Pancreas (tissue), 10 donors: ENCODE data around the gene ELMOD1. TPM values are rescaled to one million over a fixed set of nuclear protein-coding genes. Genes with fewer than 3 reads are reported as not detected.

Experiments used
- ATAC-seq, 4 donors: fragments of 200-7000 bp; cut with Tn5 transposase; one replicate each; pipeline versions ENCODE4 v1.8.0 to v1.9.1; 2020; ENCODE audit warnings: mild to moderate bottlenecking in 4 of 4, moderate library complexity in 4 of 4
- DNase-seq, 6 donors: peaks; one replicate each; pipeline ENCODE4 v3.0.0-alpha.2; 2020
- FAIRE-seq: peaks from 2 replicates; lab custom pipeline; 2012; peaks lifted over from hg19 to GRCh38; lab: Jason Lieb, UNC
- H3K27ac ChIP-seq, 4 donors: fragments of 200-600 bp; sonication (generic); 1 replicate in 3 of 4; 2 replicates in 1 of 4; pipeline versions ENCODE4 v1.5.0 to v1.8.0; 2020
- H3K27me3 ChIP-seq, 4 donors: fragments of 200-600 bp; one replicate each; pipeline ENCODE4 v1.8.0; 2021
- H3K36me3 ChIP-seq, 3 donors: fragments of 200-600 bp; sonication (generic) in 1 of 3; one replicate each; pipeline versions ENCODE4 v1.5.0 to v1.8.0; 2020 to 2021
- H3K4me1 ChIP-seq, 3 donors: fragments of 200-600 bp; one replicate each; pipeline ENCODE4 v1.8.0; 2021
- H3K4me3 ChIP-seq, 4 donors: fragments of 200-600 bp; sonication (generic) in 2 of 4; one replicate each; pipeline versions ENCODE4 v1.5.0 to v1.8.0; 2020 to 2021
- H3K9me3 ChIP-seq, 4 donors: fragments of 200-600 bp; one replicate each; pipeline ENCODE4 v1.8.0; 2021
- WGBS, 2 donors: extraction: QIAGEN DNeasy Blood & Tissue Kit; methylation state at CpG; one replicate each; pipeline ENCODE4 v1.1.7; 2013; 5-methylcytosine and 5-hydroxymethylcytosine counted together
- intact Hi-C, 3 donors: fragments of 100-400 bp; cut with DNase I; formaldehyde crosslinking; loops; one replicate each; pipeline versions ENCODE4 v1.11.1 to v1.14.2; 2022
- polyA plus RNA-seq, 2 donors: library from polyadenylated mRNA; stranded (reverse); fragments of 200-250 nt; gene quantifications; one replicate each; pipeline ENCODE4 v1.2.3, GENCODE V29; 2013
- total RNA-seq, 6 donors: library from RNA; stranded (reverse); fragmentation: NEBNext Ultra II Directional in 4 of 6; extraction: Animal tissue kit (Norgen Biotek cat#: 25700) in 4 of 6; gene quantifications; one replicate each; pipeline versions ENCODE4 v1.2.1 to v1.2.4, GENCODE V29; 2021 to 2023
- TF ChIP-seq, protein P1 (sequence below), 4 donors: fragments of 200-600 bp; sonication (generic) in 3 of 4; IDR thresholded peaks; one replicate each; pipeline versions ENCODE4 v1.5.0 to v1.8.0; 2021; ENCODE audit warnings: antibody characterized with exemption in 4 of 4
- donor health status: healthy with polysubstance abuse.
- donor health status: DM: no; HTN: no; CAD: no; lungs with moderate emphysema.
- donor health status: DM: no; HTN: no; CAD: no.
- donor health status: control.
- donor health status: control.
- donor health status: Bipolar disorder and iron deficiency.
- donor health status: DM: yes; HTN: yes; CAD: no.
- donor health status: DM: no; HTN: no; CAD: no.
- donor health status: DM: no; HTN: no; CAD: no.
- donor health status: DM: yes; HTN: yes; CAD: no.

Gene ELMOD1
- total and polyA plus RNA-seq, 8 donors: 0.09 to 0.12 TPM; not detected in 6

DNA sequence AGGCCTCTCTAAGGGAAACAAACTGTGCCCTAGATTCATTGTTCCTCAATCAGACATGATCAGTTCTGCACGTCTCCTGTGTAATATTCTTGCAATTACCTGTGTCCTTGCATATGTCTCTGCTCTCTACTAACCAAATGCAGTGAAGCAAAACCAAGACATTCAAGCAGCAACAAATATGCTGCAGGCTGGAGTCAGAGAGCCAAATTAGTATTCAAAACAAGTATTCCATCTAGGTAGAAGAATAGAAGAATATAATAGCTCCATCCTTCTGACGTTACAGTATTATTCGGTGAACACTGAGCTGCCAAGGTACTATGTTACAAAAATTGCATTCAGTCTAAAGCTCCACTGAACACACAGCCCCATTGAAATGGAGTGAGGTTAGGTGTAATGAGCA lies 69.1 kb downstream of the ELMOD1 start:
- H3K4me1 ChIP-seq: no peaks in the 10 kb centered on the region
- DNase-seq (no peak), ATAC-seq (no peak), FAIRE-seq (no peak)
- WGBS, 2 donors: 85 to 86% methylated on average over 3 of the region's 3 CpGs
- H3K9me3 ChIP-seq: no peaks in the 10 kb centered on the region
- H3K27ac ChIP-seq: no peak overlapping the region
- H3K4me3 ChIP-seq: no peak overlapping the region
- intact Hi-C loops: no loop called here
- no peaks in the 10 kb centered on the region for H3K36me3 ChIP-seq
- no peaks in the 10 kb centered on the region for H3K27me3 ChIP-seq
- TF ChIP-seq, protein P1, sequence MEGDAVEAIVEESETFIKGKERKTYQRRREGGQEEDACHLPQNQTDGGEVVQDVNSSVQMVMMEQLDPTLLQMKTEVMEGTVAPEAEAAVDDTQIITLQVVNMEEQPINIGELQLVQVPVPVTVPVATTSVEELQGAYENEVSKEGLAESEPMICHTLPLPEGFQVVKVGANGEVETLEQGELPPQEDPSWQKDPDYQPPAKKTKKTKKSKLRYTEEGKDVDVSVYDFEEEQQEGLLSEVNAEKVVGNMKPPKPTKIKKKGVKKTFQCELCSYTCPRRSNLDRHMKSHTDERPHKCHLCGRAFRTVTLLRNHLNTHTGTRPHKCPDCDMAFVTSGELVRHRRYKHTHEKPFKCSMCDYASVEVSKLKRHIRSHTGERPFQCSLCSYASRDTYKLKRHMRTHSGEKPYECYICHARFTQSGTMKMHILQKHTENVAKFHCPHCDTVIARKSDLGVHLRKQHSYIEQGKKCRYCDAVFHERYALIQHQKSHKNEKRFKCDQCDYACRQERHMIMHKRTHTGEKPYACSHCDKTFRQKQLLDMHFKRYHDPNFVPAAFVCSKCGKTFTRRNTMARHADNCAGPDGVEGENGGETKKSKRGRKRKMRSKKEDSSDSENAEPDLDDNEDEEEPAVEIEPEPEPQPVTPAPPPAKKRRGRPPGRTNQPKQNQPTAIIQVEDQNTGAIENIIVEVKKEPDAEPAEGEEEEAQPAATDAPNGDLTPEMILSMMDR (IDR thresholded peaks at IDR 0.05): no peak

DNA sequence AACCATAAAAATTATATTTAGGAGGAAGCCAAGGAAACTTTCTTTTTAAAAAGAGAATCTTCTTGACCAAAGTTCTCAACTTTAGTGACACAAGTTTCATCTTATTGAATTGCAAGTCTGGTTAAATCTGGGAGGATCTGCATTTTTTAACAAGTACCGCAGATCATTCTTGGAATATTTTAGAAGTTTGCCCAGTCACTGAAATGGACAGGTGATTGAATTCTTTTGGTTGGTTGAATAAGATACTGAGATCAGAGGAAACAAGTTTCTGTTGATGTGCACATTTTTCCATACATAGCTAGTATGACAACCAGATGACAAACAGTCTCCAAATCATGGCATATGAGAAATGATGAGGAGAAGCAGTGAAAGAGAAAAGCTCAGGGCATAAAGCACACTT lies 70.7 kb downstream of the ELMOD1 start:
- no peak for ATAC-seq
- H3K27ac ChIP-seq: no peak overlapping the region
- intact Hi-C loops: no loop called here

DNA sequence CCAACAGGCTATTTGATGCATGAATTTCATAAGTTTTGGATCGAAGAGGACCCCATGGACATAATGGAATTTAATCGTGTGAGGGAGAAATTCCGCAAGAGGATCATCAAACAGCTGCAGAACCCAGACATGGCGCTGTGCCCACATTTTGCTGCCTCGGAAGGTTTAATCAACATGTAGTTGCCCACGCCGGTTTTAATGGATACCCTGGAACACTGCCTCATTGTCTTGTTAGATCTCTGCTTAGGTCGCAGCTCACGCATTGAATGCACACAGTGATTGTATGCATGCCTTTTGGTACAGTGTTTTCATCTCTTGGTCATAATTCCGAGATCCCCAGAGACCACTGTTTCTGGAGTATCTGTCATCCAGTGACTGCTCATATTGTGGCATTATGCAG lies 74.1 kb downstream of the ELMOD1 start:
- Histone ChIP-seq H3K4me1 (no peaks in the 10 kb centered on the region), H3K27me3 (no peaks in the 10 kb centered on the region), H3K27ac (no peak overlapping the region), H3K4me3 (no peak overlapping the region), H3K36me3 (no peaks in the 10 kb centered on the region), H3K9me3 (no peaks in the 10 kb centered on the region)
- FAIRE-seq: no peak
- TF ChIP-seq, protein P1 (IDR thresholded peaks at IDR 0.05): no peak
- no peak for DNase-seq
- intact Hi-C loops: no loop called here
- WGBS, 2 donors: 33 to 47% methylated on average over 10 of the region's 10 CpGs
- no peak for ATAC-seq

More for the DNA sequence above, 70.7 kb downstream of the ELMOD1 start:
- Histone ChIP-seq H3K9me3 (no peaks in the 10 kb centered on the region), H3K27me3 (no peaks in the 10 kb centered on the region), H3K4me3 (no peak overlapping the region), H3K4me1 (no peaks in the 10 kb centered on the region), H3K36me3 (no peaks in the 10 kb centered on the region)
- DNase-seq (no peak), FAIRE-seq (no peak)
- TF ChIP-seq, protein P1 (IDR thresholded peaks at IDR 0.05): no peak
- WGBS, 2 donors: 68 to 79% methylated on average over 1 of the region's 1 CpG

DNA sequence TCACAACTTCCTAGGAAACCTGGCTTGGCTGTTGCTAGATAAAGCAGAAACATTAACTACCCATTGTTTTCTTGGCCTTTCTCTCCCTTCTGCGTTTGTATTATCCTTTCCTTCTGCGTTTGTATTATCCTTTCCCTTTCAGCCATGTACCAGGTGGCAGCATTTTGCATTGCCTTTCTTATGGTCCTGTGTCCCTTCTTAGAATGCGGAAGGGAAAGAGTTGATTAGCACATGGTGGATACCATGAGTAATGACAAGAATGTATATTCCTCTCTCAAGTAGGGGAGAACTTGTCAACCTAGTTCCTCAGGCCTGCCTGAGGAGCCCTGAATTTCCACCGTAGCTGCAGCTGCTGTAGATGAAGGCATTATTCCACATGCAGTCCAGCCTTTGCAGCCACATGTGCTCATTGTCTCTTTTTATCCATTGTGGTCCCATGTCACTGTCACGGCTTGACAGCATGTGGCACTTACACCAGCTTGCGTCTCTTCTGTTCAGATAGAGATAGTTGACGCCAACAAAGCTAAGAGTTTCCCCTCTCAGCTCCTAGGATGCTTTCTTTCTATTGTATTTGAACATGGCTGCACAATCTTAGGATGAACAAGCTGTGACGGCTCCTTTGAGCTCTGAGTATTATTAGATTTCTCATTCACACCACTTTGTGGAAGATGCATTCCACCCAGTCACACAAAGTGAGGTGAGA lies 76.1 kb downstream of the ELMOD1 start:
- whole genome bisulfite sequencing, 2 donors: 46 to 57% methylated on average over 8 of the region's 8 CpGs
- no peak for FAIRE-seq
- TF ChIP-seq, protein P1 (IDR thresholded peaks at IDR 0.05): no peak

DNA sequence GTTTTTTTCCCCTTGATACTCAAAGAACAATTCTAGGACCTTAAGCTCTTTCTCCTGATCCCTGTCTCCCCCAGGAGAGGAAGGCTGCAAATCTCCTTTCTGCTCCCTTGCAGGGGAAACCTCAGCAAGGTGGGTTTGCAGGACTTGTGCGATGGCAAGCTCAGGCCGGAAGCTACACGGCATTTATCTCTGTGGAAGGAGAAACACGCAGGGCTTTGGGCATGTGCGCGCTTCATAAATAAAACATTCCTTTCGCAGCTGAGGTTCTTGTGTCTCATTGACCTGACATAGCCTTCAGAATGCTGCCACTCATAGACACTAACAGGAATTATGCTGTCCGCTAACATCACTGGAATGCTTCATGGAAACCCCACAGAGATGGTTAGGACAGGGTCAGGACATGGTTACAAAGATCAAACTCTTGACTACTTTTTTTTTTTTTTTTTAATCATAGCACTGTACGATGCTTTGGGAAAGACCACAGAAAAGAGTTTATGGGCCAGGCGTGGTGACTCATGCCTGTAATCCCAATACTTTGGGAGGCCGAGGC lies 78.3 kb downstream of the ELMOD1 start:
- WGBS, 2 donors: 83% methylated on average over 11 of the region's 11 CpGs
- no peak for ATAC-seq
- Histone ChIP-seq H3K36me3 (no peaks in the 10 kb centered on the region), H3K9me3 (no peaks in the 10 kb centered on the region), H3K4me1 (no peaks in the 10 kb centered on the region), H3K4me3 (no peak overlapping the region), H3K27ac (no peak overlapping the region), H3K27me3 (no peaks in the 10 kb centered on the region)
- FAIRE-seq: no peak
- DNase-seq: no peak
- TF ChIP-seq, protein P1 (IDR thresholded peaks at IDR 0.05): no peak
- intact Hi-C loops: no loop called here

More for the DNA sequence above, 76.1 kb downstream of the ELMOD1 start:
- ATAC-seq (no peak), DNase-seq (no peak)
- Histone ChIP-seq H3K4me3 (no peak overlapping the region), H3K36me3 (no peaks in the 10 kb centered on the region), H3K4me1 (no peaks in the 10 kb centered on the region), H3K9me3 (no peaks in the 10 kb centered on the region), H3K27ac (no peak overlapping the region), H3K27me3 (no peaks in the 10 kb centered on the region)
- intact Hi-C loops: no loop called here
